HEK293 (cell line): Measurements from ENCODE around the gene SRL.
A peak's percentile ranks its signal among the peaks of the same experiment; 100 is the strongest.

Source experiments
- CTCF ChIP-seq: fragments of 450-650 bp; formaldehyde crosslinking; IDR thresholded peaks from 2 replicates; pipeline ENCODE4 v1.5.1; 2016; ENCODE audit warnings: missing biosample characterization, missing genetic modification characterization
- EGR2 ChIP-seq: fragments of 450-650 bp; formaldehyde crosslinking; IDR thresholded peaks from 2 replicates; pipeline ENCODE4 v1.5.1; 2016; ENCODE audit warnings: low read depth, missing biosample characterization, missing genetic modification characterization
- ELK4 ChIP-seq: IDR thresholded peaks from 2 replicates; pipeline ENCODE4 v1.6.1; 2011; ENCODE audit warnings: mild to moderate bottlenecking, low read depth, low read length, borderline replicate concordance
- GLIS1 ChIP-seq: fragments of 450-650 bp; formaldehyde crosslinking; IDR thresholded peaks from 2 replicates; pipeline ENCODE4 v1.5.1; 2016; ENCODE audit warnings: missing biosample characterization, missing genetic modification characterization
- HIC1 ChIP-seq: fragments of 450-650 bp; formaldehyde crosslinking; IDR thresholded peaks from 2 replicates; pipeline ENCODE4 v1.5.1; 2016; ENCODE audit warnings: missing biosample characterization, missing genetic modification characterization
- INSM2 ChIP-seq: fragments of 450-650 bp; formaldehyde crosslinking; IDR thresholded peaks from 2 replicates; pipeline ENCODE4 v1.5.1; 2016; ENCODE audit warnings: missing biosample characterization, missing genetic modification characterization
- KLF10 ChIP-seq: fragments of 450-650 bp; IDR thresholded peaks from 2 replicates; pipeline ENCODE4 v1.5.1; 2018; ENCODE audit warnings: missing biosample characterization, mild to moderate bottlenecking, missing genetic modification characterization
- PRDM2 ChIP-seq: fragments of 450-650 bp; formaldehyde crosslinking; IDR thresholded peaks from 2 replicates; pipeline ENCODE4 v1.5.1; 2016; ENCODE audit warnings: missing biosample characterization, missing genetic modification characterization, borderline replicate concordance
- RBAK ChIP-seq: fragments of 450-650 bp; formaldehyde crosslinking; IDR thresholded peaks from 2 replicates; pipeline ENCODE4 v1.5.1; 2016; ENCODE audit warnings: missing biosample characterization, missing genetic modification characterization
- WT1 ChIP-seq: fragments of 450-650 bp; formaldehyde crosslinking; IDR thresholded peaks from 2 replicates; pipeline ENCODE4 v1.5.1; 2016; ENCODE audit warnings: missing biosample characterization, missing genetic modification characterization
- ZEB2 ChIP-seq: fragments of 450-650 bp; formaldehyde crosslinking; IDR thresholded peaks from 2 replicates; pipeline ENCODE4 v1.5.1; 2016; ENCODE audit warnings: missing biosample characterization, missing genetic modification characterization
- ZFP69B ChIP-seq: fragments of 450-650 bp; formaldehyde crosslinking; IDR thresholded peaks from 2 replicates; pipeline ENCODE4 v1.5.1; 2016; ENCODE audit warnings: missing biosample characterization, missing genetic modification characterization
- ZNF132 ChIP-seq: fragments of 450-650 bp; formaldehyde crosslinking; IDR thresholded peaks from 2 replicates; pipeline ENCODE4 v1.5.1; 2017; ENCODE audit warnings: missing biosample characterization, missing genetic modification characterization, borderline replicate concordance
- ZNF174 ChIP-seq: fragments of 450-650 bp; formaldehyde crosslinking; IDR thresholded peaks from 2 replicates; pipeline ENCODE4 v1.5.0; 2017; ENCODE audit warnings: missing biosample characterization, mild to moderate bottlenecking, missing genetic modification characterization
- ZNF202 ChIP-seq: fragments of 450-650 bp; formaldehyde crosslinking; IDR thresholded peaks from 2 replicates; pipeline ENCODE4 v1.5.1; 2016; ENCODE audit warnings: missing biosample characterization, missing genetic modification characterization, borderline replicate concordance
- ZNF398 ChIP-seq: fragments of 450-650 bp; formaldehyde crosslinking; IDR thresholded peaks from 2 replicates; pipeline ENCODE4 v1.5.1; 2017; ENCODE audit warnings: missing biosample characterization, missing genetic modification characterization
- ZNF473 ChIP-seq: fragments of 450-650 bp; formaldehyde crosslinking; IDR thresholded peaks from 2 replicates; pipeline ENCODE4 v1.5.1; 2017; ENCODE audit warnings: missing biosample characterization, missing genetic modification characterization
- ZNF501 ChIP-seq: fragments of 450-650 bp; formaldehyde crosslinking; IDR thresholded peaks from 2 replicates; pipeline ENCODE4 v1.5.1; 2016; ENCODE audit warnings: missing biosample characterization, missing genetic modification characterization
- ZNF510 ChIP-seq: fragments of 450-650 bp; formaldehyde crosslinking; IDR thresholded peaks from 2 replicates; pipeline ENCODE4 v1.5.1; 2018; ENCODE audit warnings: mild to moderate bottlenecking, missing genetic modification characterization, missing biosample characterization; ENCODE audit not compliant: insufficient replicate concordance
- ZNF692 ChIP-seq: fragments of 450-650 bp; formaldehyde crosslinking; IDR thresholded peaks from 2 replicates; pipeline ENCODE4 v1.5.1; 2016; ENCODE audit warnings: missing biosample characterization, missing genetic modification characterization
- ZXDB ChIP-seq: fragments of 450-650 bp; formaldehyde crosslinking; IDR thresholded peaks from 2 replicates; pipeline ENCODE4 v1.5.1; 2016; ENCODE audit warnings: missing biosample characterization, missing genetic modification characterization

The SRL gene

GRCh38 chr16:4183237-4184037, 58.4 kb downstream of the SRL start (continued):
- TF ChIP-seq HIC1 (tag by site-specific recombination) (no peak; the same call in 1 of the 2 replicates), ZNF473 (no peak), PRDM2 (tag by site-specific recombination) (peak; percentile 89; the same call in 1 of the 2 replicates), GLIS1 (tag by site-specific recombination) (no peak), ZFP69B (tag by site-specific recombination) (0 out of 2 replicates have a peak, but pooled peaks have one; percentile 16), CTCF (tag by site-specific recombination) (0 out of 2 replicates have a peak, but pooled peaks have one; percentile 23), WT1 (tag by site-specific recombination) (no peak), ZNF398 (tag by site-specific recombination) (peak; percentile 47; the same call in 1 of the 2 replicates), ZNF202 (tag by site-specific recombination) (no peak), ZXDB (tag by site-specific recombination) (peak; percentile 43; the same call in 1 of the 2 replicates), ZNF510 (no peak), ELK4 (no peak), EGR2 (tag by site-specific recombination) (peak; percentile 75; the same call in 1 of the 2 replicates), ZNF692 (peak; percentile 53; the same call in 1 of the 2 replicates), ZEB2 (tag by site-specific recombination) (peak; percentile 49; the same call in 1 of the 2 replicates), RBAK (no peak), KLF10 (tag by site-specific recombination) (peak; percentile 57; the same call in 1 of the 2 replicates), ZNF174 (tag by site-specific recombination) (no peak), ZNF501 (tag by site-specific recombination) (0 out of 2 replicates have a peak, but pooled peaks have one; percentile 63), ZNF132 (tag by site-specific recombination) (no peak), INSM2 (no peak)
